OCI-LY1 (cell line): Measurements from ENCODE around the gene TMF1.

Experiments
- EZH2 ChIP-seq: fragments of 200-600 bp; sonication (generic), shearing (Covaris generic); IDR thresholded peaks from 2 replicates; pipeline ENCODE4 v1.8.0; 2017; ENCODE audit warnings: borderline replicate concordance, mixed run types, mild to moderate bottlenecking, antibody characterized with exemption, low read length, moderate library complexity, mixed read lengths
- TF ChIP-seq, protein P1 (sequence below): fragments of 200-600 bp; sonication (generic), shearing (Covaris generic); IDR thresholded peaks from 2 replicates; pipeline ENCODE4 v1.5.1; 2017; ENCODE audit warnings: mild to moderate bottlenecking, antibody characterized with exemption, low read length, moderate library complexity, mixed read lengths

DNA sequence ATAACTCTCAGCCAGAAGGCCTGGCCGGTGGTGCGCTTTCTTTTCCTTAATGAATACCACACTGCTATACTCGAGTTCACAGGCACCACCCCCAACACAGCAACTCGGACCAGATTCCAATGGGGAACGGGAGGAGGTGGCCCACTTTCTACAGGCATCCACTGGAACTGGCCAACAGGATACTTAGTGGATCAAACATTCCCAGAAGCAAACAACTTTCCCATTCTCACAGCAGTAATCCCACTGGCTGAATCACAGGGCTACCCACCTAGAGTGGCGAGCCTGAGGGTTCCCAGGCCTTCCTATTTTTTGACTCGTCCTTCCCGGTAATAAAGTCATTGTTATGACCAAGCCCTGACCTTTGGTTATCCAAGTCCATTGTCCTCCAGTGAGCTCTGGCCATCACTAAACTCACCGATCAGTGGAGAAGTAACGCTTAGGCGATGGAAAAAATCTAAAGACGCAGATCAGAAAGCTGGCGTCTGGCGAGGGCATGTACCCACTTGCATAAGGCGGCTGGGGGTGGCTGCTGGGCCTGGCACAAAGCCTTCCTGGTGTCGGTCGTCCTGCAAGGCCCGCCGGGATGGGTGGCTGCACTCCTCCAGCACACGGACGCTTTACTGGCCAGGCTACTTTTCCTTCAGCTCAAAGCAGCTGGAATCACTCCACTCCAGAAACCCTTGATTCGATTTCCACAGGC is 39.9 kb downstream of the TMF1 start:
- TF ChIP-seq, protein P1, sequence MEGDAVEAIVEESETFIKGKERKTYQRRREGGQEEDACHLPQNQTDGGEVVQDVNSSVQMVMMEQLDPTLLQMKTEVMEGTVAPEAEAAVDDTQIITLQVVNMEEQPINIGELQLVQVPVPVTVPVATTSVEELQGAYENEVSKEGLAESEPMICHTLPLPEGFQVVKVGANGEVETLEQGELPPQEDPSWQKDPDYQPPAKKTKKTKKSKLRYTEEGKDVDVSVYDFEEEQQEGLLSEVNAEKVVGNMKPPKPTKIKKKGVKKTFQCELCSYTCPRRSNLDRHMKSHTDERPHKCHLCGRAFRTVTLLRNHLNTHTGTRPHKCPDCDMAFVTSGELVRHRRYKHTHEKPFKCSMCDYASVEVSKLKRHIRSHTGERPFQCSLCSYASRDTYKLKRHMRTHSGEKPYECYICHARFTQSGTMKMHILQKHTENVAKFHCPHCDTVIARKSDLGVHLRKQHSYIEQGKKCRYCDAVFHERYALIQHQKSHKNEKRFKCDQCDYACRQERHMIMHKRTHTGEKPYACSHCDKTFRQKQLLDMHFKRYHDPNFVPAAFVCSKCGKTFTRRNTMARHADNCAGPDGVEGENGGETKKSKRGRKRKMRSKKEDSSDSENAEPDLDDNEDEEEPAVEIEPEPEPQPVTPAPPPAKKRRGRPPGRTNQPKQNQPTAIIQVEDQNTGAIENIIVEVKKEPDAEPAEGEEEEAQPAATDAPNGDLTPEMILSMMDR = no peak
- TF ChIP-seq EZH2 = no peak
